H1 (cell line): ENCODE measurements around the gene S100PBP. TPM values are rescaled to one million over a fixed set of nuclear protein-coding genes. Genes with fewer than 3 reads are reported as not detected.

Experiments
- CTCF ChIA-PET: fragments of 300-600 bp; sonication (Branson Sonifier 250); formaldehyde crosslinking; loops from one replicate; lab custom pipeline; 2021; ENCODE audit not compliant: partially characterized antibody; lab: Charles Lee
- POLR2A ChIA-PET: fragments of 300-600 bp; sonication (Branson Sonifier 250); formaldehyde crosslinking; loops from one replicate; lab custom pipeline; 2021; ENCODE audit warnings: inconsistent platforms; ENCODE audit not compliant: partially characterized antibody; lab: Charles Lee
- DNase-seq, 2 experiments: peaks; one replicate each; pipeline versions ENCODE4 v3.0.0 to v3.0.0-alpha.2; 2010 to 2022; ENCODE audit warnings: low spot score in 2 of 2, low read depth in 1 of 2, mixed read lengths in 1 of 2
- FAIRE-seq: peaks from 2 replicates; lab custom pipeline; 2011; peaks lifted over from hg19 to GRCh38; lab: Jason Lieb, UNC
- H2AFZ ChIP-seq: 2 replicates; pipeline ENCODE4 v1.8.1; 2012; ENCODE audit warnings: low read length, inconsistent platforms
- H2AK5ac ChIP-seq: 2 replicates; pipeline ENCODE4 v1.6.1; 2013; ENCODE audit warnings: low read depth, low read length
- H2BK120ac ChIP-seq: replicated peaks from 2 replicates; pipeline ENCODE3; 2013; ENCODE audit warnings: low read depth, low read length, inconsistent platforms
- H2BK12ac ChIP-seq: 2 replicates; pipeline ENCODE4 v1.6.1; 2013; ENCODE audit warnings: low read depth, low read length
- H2BK15ac ChIP-seq: 2 replicates; pipeline ENCODE4 v1.6.1; 2013; ENCODE audit warnings: low read length
- H2BK20ac ChIP-seq: 2 replicates; pipeline ENCODE4 v1.6.1; 2013; ENCODE audit warnings: low read length
- H2BK5ac ChIP-seq: 2 replicates; pipeline ENCODE4 v1.6.1; 2013; ENCODE audit warnings: low read depth, low read length
- H3K14ac ChIP-seq: 2 replicates; pipeline ENCODE4 v1.6.1; 2013; ENCODE audit warnings: inconsistent platforms; ENCODE audit not compliant: insufficient read length
- H3K18ac ChIP-seq: 2 replicates; pipeline ENCODE4 v1.6.1; 2013; ENCODE audit warnings: low read length; ENCODE audit errors: extremely low read depth
- H3K23ac ChIP-seq: 2 replicates; pipeline ENCODE4 v1.6.1; 2013; ENCODE audit warnings: inconsistent platforms; ENCODE audit not compliant: insufficient read length
- H3K23me2 ChIP-seq: 2 replicates; pipeline ENCODE4 v1.6.1; 2013; ENCODE audit warnings: low read depth, low read length
- H3K27ac ChIP-seq: 2 replicates; pipeline ENCODE4 v1.6.1; 2011; ENCODE audit warnings: low read depth, low read length, inconsistent platforms
- H3K27me3 ChIP-seq, 4 experiments: replicated peaks in 1 of 4; 1 replicate in 1 of 4; 2 replicates in 3 of 4; pipeline versions ENCODE4 v1.6.1 to v1.8.1; 2011 to 2013; ENCODE audit warnings: low read length in 3 of 4, mild to moderate bottlenecking in 3 of 4, inconsistent platforms in 2 of 4, mixed read lengths in 2 of 4, moderate library complexity in 1 of 4; ENCODE audit not compliant: control insufficient read depth in 3 of 4, insufficient read depth in 3 of 4; ENCODE audit errors: extremely low read depth in 1 of 4
- H3K36me3 ChIP-seq, 4 experiments: 2 replicates each; pipeline versions ENCODE4 v1.6.1 to v1.8.1; 2011 to 2013; ENCODE audit warnings: mild to moderate bottlenecking in 4 of 4, low read length in 3 of 4, moderate library complexity in 2 of 4, control low read depth in 1 of 4, inconsistent platforms in 1 of 4; ENCODE audit not compliant: insufficient read depth in 4 of 4, control insufficient read depth in 2 of 4
- H3K4ac ChIP-seq: replicated peaks from 2 replicates; pipeline ENCODE3; 2013; ENCODE audit warnings: low read length, low read depth, mixed read lengths, inconsistent platforms; ENCODE audit not compliant: insufficient read length
- H3K4me1 ChIP-seq, 4 experiments: replicated peaks in 1 of 4; 1 replicate in 1 of 4; 2 replicates in 3 of 4; pipeline versions ENCODE4 v1.6.1 to v1.8.1; 2011 to 2013; ENCODE audit warnings: low read length in 3 of 4, inconsistent platforms in 2 of 4, mixed read lengths in 1 of 4; ENCODE audit not compliant: insufficient read depth in 4 of 4, control insufficient read depth in 3 of 4
- H3K4me2 ChIP-seq, 2 experiments: 2 replicates each; pipeline versions ENCODE4 v1.6.1 to v1.8.1; 2011 to 2013; ENCODE audit warnings: low read depth in 2 of 2, low read length in 2 of 2, control low read depth in 1 of 2, inconsistent platforms in 1 of 2, mild to moderate bottlenecking in 1 of 2; ENCODE audit not compliant: insufficient read depth in 1 of 2
- H3K4me3 ChIP-seq, 4 experiments: fragments of 200-600, 300-600 bp in 1 of 4; sonication (generic), shearing (Covaris generic), sonication (Bioruptor Twin) in 1 of 4; 2 replicates each; pipeline versions ENCODE4 v1.5.1 to v1.8.1; 2011 to 2016; ENCODE audit warnings: low read length in 4 of 4, low read depth in 3 of 4, control low read depth in 2 of 4, inconsistent platforms in 2 of 4, mild to moderate bottlenecking in 2 of 4, mixed read lengths in 1 of 4, moderate library complexity in 1 of 4; ENCODE audit not compliant: insufficient read depth in 2 of 4; ENCODE audit errors: extremely low read depth in 1 of 4
- H3K56ac ChIP-seq: replicated peaks from 2 replicates; pipeline ENCODE3; 2013; ENCODE audit warnings: low read depth, mild to moderate bottlenecking, mixed read lengths, low read length, inconsistent platforms; ENCODE audit not compliant: insufficient read length
- H3K79me1 ChIP-seq: 2 replicates; pipeline ENCODE4 v1.6.1; 2013; ENCODE audit warnings: low read depth, low read length, control low read depth
- H3K79me2 ChIP-seq, 2 experiments: 2 replicates each; pipeline versions ENCODE4 v1.6.1 to v1.8.1; 2012 to 2013; ENCODE audit warnings: low read length in 2 of 2, mild to moderate bottlenecking in 2 of 2, inconsistent platforms in 1 of 2; ENCODE audit not compliant: insufficient read depth in 2 of 2, control insufficient read depth in 1 of 2
- H3K9ac ChIP-seq, 4 experiments: replicated peaks in 1 of 4; 1 replicate in 1 of 4; 2 replicates in 3 of 4; pipeline versions ENCODE4 v1.6.1 to v1.8.1; 2011 to 2013; ENCODE audit warnings: low read depth in 3 of 4, low read length in 3 of 4, control low read depth in 2 of 4, mild to moderate bottlenecking in 2 of 4, moderate library complexity in 2 of 4, inconsistent platforms in 1 of 4; ENCODE audit errors: extremely low read depth in 1 of 4
- H3K9me3 ChIP-seq, 2 experiments: 2 replicates each; pipeline versions ENCODE4 v1.6.1 to v1.8.1; 2012 to 2013; ENCODE audit warnings: mild to moderate bottlenecking in 2 of 2, moderate library complexity in 2 of 2, control low read depth in 1 of 2, inconsistent platforms in 1 of 2, low read depth in 1 of 2, low read length in 1 of 2, mixed read lengths in 1 of 2; ENCODE audit not compliant: insufficient read depth in 2 of 2
- H4K20me1 ChIP-seq, 2 experiments: replicated peaks in 1 of 2; 2 replicates each; pipeline versions ENCODE3 to v1.8.1; 2011 to 2013; ENCODE audit warnings: inconsistent platforms in 2 of 2, low read length in 2 of 2, mild to moderate bottlenecking in 1 of 2; ENCODE audit not compliant: insufficient read depth in 2 of 2, control insufficient read depth in 1 of 2
- H4K5ac ChIP-seq: 2 replicates; pipeline ENCODE4 v1.6.1; 2013; ENCODE audit warnings: low read length, low read depth, mixed read lengths, inconsistent platforms; ENCODE audit not compliant: insufficient read length
- H4K8ac ChIP-seq: 2 replicates; pipeline ENCODE4 v1.8.0; 2013; ENCODE audit warnings: mild to moderate bottlenecking, moderate library complexity, low read length, inconsistent platforms; ENCODE audit not compliant: insufficient read depth; ENCODE audit errors: extremely low read depth
- H4K91ac ChIP-seq: replicated peaks from 2 replicates; pipeline ENCODE3; 2013; ENCODE audit warnings: low read length, mixed read lengths, inconsistent platforms; ENCODE audit not compliant: insufficient read length
- CBX5 ChIP-seq: fragments of 300-800, 300-1000 bp; sonication (generic); IDR thresholded peaks from 2 replicates; pipeline ENCODE4 v1.7.1; 2016; ENCODE audit warnings: antibody characterized with exemption, low read length, low read depth
- CEBPB ChIP-seq: IDR thresholded peaks from 2 replicates; pipeline ENCODE4 v1.6.1; 2012; ENCODE audit warnings: low read depth, low read length
- CTBP2 ChIP-seq: IDR thresholded peaks from 2 replicates; pipeline ENCODE4 v1.7.0; 2011; ENCODE audit warnings: borderline replicate concordance, mild to moderate bottlenecking, moderate library complexity, mixed read lengths, low read length; ENCODE audit not compliant: insufficient read depth, insufficient read length
- CTCF ChIP-seq, 3 experiments: IDR thresholded peaks; 1 replicate in 2 of 3; 2 replicates in 1 of 3; pipeline versions ENCODE4 v1.5.1 to v1.6.1; 2011; ENCODE audit warnings: low read length in 3 of 3, mild to moderate bottlenecking in 3 of 3, inconsistent platforms in 2 of 3, low read depth in 1 of 3, moderate library complexity in 1 of 3; ENCODE audit not compliant: insufficient read depth in 1 of 3; ENCODE audit errors: control extremely low read depth in 1 of 3
- MAFK ChIP-seq: IDR thresholded peaks from 2 replicates; pipeline ENCODE4 v1.6.1; 2012; ENCODE audit warnings: low read depth, mild to moderate bottlenecking, improper control_type of control experiment, low read length
- POLR2AphosphoS5 ChIP-seq: IDR thresholded peaks from 2 replicates; pipeline ENCODE4 v1.6.1; 2011; ENCODE audit warnings: low read depth, low read length
- SP1 ChIP-seq: IDR thresholded peaks from 2 replicates; pipeline ENCODE4 v1.6.1; 2011; ENCODE audit warnings: low read depth, low read length
- USF2 ChIP-seq: IDR thresholded peaks from 2 replicates; pipeline ENCODE4 v1.6.1; 2011; ENCODE audit warnings: low read length, improper control_type of control experiment
- WGBS, 2 experiments: shearing (Covaris generic) in 1 of 2; methylation state at CpG; one replicate each; pipeline versions ENCODE4 v1.1.6 to v1.1.7; 2013 to 2015; ENCODE audit warnings: low lambda C conversion rate in 2 of 2, mixed read lengths in 2 of 2, inconsistent platforms in 1 of 2, low coverage in 1 of 2, missing lambda C conversion rate in 1 of 2; ENCODE audit not compliant: insufficient replicate concordance in 2 of 2, insufficient coverage in 1 of 2, insufficient read length in 1 of 2; ENCODE audit errors: extremely low coverage in 1 of 2, missing lambda C conversion rate in 1 of 2; 5-methylcytosine and 5-hydroxymethylcytosine counted together
- polyA plus RNA-seq, 7 experiments: library from polyadenylated mRNA; depleted of rRNA in 3 of 7; stranded (reverse) in 5 of 7; unstranded in 2 of 7; fragments of >200 nt in 5 of 7; fragments of 200-250 nt in 2 of 7; gene quantifications; 1 replicate in 5 of 7; 2 replicates in 1 of 7; 4 replicates in 1 of 7; pipeline versions ENCODE4 v1.2.1 to v1.2.3, GENCODE V29; 2011 to 2013; ENCODE audit warnings: missing spikeins in 2 of 7, mixed read lengths in 2 of 7
- total RNA-seq: library from RNA; stranded (reverse); fragmentation: NEBNext Ultra II Directional; extraction: Animal tissue kit (Norgen Biotek cat#: 25700); gene quantifications from 2 replicates; pipeline ENCODE4 v1.2.1, GENCODE V29; 2021

The S100PBP gene
- total and polyA plus RNA-seq, 2 of the 8 experiments (the other 6 are each of a cell fraction or from before 2014, with no cell fraction given), result 43.8 to 68.3 TPM

- no peak overlapping the region for H2BK120ac ChIP-seq
- H2BK12ac ChIP-seq, result no peak overlapping the region
- H3K14ac ChIP-seq, result no peak overlapping the region
- H3K4ac ChIP-seq, result no peak overlapping the region
- no peak overlapping the region for H2AK5ac ChIP-seq
- no peaks in the 10 kb centered on the region for H3K27me3 ChIP-seq
- no peak overlapping the region for H3K4me3 ChIP-seq
- H3K56ac ChIP-seq, result no peak overlapping the region
- H2BK15ac ChIP-seq, result no peak overlapping the region
- ChIA-PET POLR2A (interaction anchor here (1.1 to 12.6 kb wide), 5 partner anchors 11 to 82 kb away, joined by 3 to 295 read pairs (median 6); no protein-coding TSS in a partner anchor), CTCF (interaction anchor here (0.6 to 12.2 kb wide), 7 partner anchors 8 to 70 kb away, joined by 3 to 329 read pairs (median 4); no protein-coding TSS in a partner anchor)
- no peak overlapping the region for H4K8ac ChIP-seq
- no peak overlapping the region for H2BK5ac ChIP-seq
- peaks cover 18% of the 10 kb centered on the region for H3K79me1 ChIP-seq
- no peak overlapping the region for H3K27ac ChIP-seq
- peak overlapping the region in 1 of 4 experiments; percentile 6; a peak in 1 of 7 replicates for H3K9ac ChIP-seq
- peaks cover 2 to 19% of the 10 kb centered on the region in 2 experiments for H4K20me1 ChIP-seq
- no peak overlapping the region for H3K23ac ChIP-seq
- no peak overlapping the region for H3K4me2 ChIP-seq
- H3K23me2 ChIP-seq, result peaks cover 13% of the 10 kb centered on the region
- H2BK20ac ChIP-seq, result no peak overlapping the region
- H2AFZ ChIP-seq, result no peak overlapping the region
- no peaks in the 10 kb centered on the region for H3K9me3 ChIP-seq
- no peak overlapping the region for H4K91ac ChIP-seq
- 87% methylated on average over 16 of the region's 16 CpGs; no CpG with 5 or more reads in 1 of the 2 experiments for WGBS, 2 experiments
- peaks cover 5 to 38% of the 10 kb centered on the region in 2 experiments for H3K79me2 ChIP-seq
- FAIRE-seq, result no peak
- H4K5ac ChIP-seq, result no peak overlapping the region
- peaks cover 11 to 37% (median 26%) of the 10 kb centered on the region in 4 experiments for H3K4me1 ChIP-seq
- peaks cover 7 to 35% (median 18%) of the 10 kb centered on the region in 4 experiments; a peak in 7 of 8 replicates for H3K36me3 ChIP-seq
- H3K18ac ChIP-seq, result no peak overlapping the region
- no peak for DNase-seq
- TF ChIP-seq CBX5 (no peak), POLR2AphosphoS5 (no peak), CTBP2 (no peak), USF2 (no peak), MAFK (no peak), CEBPB (no peak), SP1 (no peak), CTCF (IDR thresholded peaks at IDR 0.05; ENCODE audit: control extremely low read depth in 1 of 3, insufficient read depth in 1 of 3, low read depth in 1 of 3, low read length in 3 of 3) (no peak)
Observed at GRCh38 chr1:32768110-32768850, 49.2 kb upstream of the S100PBP start.
